ENCODE results near the gene TRA2B. TPM values are rescaled to one million over a fixed set of nuclear protein-coding genes. Genes with fewer than 3 reads are reported as not detected.

Gene TRA2B
- total RNA-seq, 4 donors from 2014 or later = 117 to 217 (median 144) TPM

DNA sequence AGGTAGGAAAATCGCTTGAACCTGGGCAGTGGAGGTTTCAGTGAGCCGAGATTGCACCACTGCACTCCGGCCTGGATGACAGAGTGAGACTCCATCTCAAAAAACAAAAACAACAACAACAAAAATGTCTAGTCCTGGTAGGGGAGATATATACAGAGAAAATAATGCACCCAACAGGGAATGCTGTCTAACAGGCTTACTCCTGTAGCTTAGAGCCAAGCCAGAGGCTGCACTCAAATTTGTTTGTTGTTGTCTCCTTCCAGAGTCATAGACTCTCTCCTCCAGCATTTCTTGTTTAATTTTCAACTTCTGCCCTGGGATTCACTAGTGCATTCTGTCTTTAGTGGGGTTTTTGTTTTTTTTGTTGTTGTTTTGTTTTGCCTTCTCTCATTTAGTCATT lies 4.6 kb upstream of the TRA2B start:
- Histone ChIP-seq H3K27me3 (no peaks in the 10 kb centered on the region), H3K27ac (no peak overlapping the region), H3K4me1 (peaks cover 0 to 4% (median 2%) of the 10 kb centered on the region in 4 donors), H3K4me3 (no peak overlapping the region), H3K36me3 (no peaks in the 10 kb centered on the region), H3K9me3 (no peaks in the 10 kb centered on the region)
- TF ChIP-seq, protein P1, sequence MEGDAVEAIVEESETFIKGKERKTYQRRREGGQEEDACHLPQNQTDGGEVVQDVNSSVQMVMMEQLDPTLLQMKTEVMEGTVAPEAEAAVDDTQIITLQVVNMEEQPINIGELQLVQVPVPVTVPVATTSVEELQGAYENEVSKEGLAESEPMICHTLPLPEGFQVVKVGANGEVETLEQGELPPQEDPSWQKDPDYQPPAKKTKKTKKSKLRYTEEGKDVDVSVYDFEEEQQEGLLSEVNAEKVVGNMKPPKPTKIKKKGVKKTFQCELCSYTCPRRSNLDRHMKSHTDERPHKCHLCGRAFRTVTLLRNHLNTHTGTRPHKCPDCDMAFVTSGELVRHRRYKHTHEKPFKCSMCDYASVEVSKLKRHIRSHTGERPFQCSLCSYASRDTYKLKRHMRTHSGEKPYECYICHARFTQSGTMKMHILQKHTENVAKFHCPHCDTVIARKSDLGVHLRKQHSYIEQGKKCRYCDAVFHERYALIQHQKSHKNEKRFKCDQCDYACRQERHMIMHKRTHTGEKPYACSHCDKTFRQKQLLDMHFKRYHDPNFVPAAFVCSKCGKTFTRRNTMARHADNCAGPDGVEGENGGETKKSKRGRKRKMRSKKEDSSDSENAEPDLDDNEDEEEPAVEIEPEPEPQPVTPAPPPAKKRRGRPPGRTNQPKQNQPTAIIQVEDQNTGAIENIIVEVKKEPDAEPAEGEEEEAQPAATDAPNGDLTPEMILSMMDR (IDR thresholded peaks at IDR 0.05) = no peak
- no peak for TF ChIP-seq POLR2A (IDR thresholded peaks at IDR 0.05)
- DNase-seq = no peak

DNA sequence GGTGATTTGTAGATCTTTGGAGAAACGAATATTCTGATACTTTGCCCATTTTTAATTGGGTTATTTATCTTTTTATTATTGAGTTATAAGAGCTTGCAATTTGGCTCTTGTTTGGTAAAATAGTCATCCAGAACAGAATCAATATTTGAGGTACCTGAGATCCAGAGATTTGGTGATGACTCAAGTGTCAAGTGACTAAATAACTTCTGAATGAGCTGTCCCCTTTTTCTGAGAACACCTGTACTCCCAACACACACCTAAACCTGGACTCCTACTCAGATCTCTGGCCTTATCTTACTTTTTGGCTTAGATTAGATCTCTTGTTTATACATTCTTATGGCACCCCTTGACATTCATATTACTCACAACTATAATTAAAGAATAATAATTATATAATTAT lies 3.1 kb upstream of the TRA2B start:
- TF ChIP-seq POLR2A (IDR thresholded peaks at IDR 0.05) = no peak
- TF ChIP-seq, protein P1 (IDR thresholded peaks at IDR 0.05) = no peak
- no peaks in the 10 kb centered on the region for H3K27me3 ChIP-seq
- H3K9me3 ChIP-seq = no peaks in the 10 kb centered on the region
- H3K4me3 ChIP-seq = no peak overlapping the region
- DNase-seq = no peak
- peaks cover 0 to 4% (median 2%) of the 10 kb centered on the region in 4 donors for H3K4me1 ChIP-seq
- H3K27ac ChIP-seq = no peak overlapping the region
- no peaks in the 10 kb centered on the region for H3K36me3 ChIP-seq

DNA sequence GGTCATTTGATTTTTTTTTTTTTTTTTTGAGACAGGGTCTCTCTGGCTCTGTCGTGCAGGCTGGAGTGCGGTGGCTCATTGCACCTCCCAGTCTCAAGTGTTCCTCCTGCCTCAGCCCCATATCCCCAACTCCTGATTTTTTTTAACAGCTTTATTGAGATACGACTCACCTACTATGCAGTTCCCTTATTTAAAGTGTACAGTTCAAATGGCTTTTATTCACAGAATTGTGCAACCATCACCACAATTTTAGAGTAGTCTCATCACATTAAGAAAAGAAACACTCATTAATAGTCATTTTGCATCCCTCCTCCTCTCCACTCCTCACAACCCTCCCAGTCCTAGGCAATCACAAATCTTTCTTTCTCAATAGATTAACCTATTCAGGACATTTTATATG lies 1.9 kb upstream of the TRA2B start:
- TF ChIP-seq, protein P1 (IDR thresholded peaks at IDR 0.05) = no peak
- TF ChIP-seq POLR2A (IDR thresholded peaks at IDR 0.05) = no peak
- DNase-seq = no peak
- H3K27ac ChIP-seq = no peak overlapping the region
- H3K27me3 ChIP-seq = no peaks in the 10 kb centered on the region
- peaks cover 0 to 12% (median 2%) of the 10 kb centered on the region in 4 donors for H3K4me1 ChIP-seq
- no peaks in the 10 kb centered on the region for H3K9me3 ChIP-seq
- no peaks in the 10 kb centered on the region for H3K36me3 ChIP-seq
- no peak overlapping the region for H3K4me3 ChIP-seq

DNA sequence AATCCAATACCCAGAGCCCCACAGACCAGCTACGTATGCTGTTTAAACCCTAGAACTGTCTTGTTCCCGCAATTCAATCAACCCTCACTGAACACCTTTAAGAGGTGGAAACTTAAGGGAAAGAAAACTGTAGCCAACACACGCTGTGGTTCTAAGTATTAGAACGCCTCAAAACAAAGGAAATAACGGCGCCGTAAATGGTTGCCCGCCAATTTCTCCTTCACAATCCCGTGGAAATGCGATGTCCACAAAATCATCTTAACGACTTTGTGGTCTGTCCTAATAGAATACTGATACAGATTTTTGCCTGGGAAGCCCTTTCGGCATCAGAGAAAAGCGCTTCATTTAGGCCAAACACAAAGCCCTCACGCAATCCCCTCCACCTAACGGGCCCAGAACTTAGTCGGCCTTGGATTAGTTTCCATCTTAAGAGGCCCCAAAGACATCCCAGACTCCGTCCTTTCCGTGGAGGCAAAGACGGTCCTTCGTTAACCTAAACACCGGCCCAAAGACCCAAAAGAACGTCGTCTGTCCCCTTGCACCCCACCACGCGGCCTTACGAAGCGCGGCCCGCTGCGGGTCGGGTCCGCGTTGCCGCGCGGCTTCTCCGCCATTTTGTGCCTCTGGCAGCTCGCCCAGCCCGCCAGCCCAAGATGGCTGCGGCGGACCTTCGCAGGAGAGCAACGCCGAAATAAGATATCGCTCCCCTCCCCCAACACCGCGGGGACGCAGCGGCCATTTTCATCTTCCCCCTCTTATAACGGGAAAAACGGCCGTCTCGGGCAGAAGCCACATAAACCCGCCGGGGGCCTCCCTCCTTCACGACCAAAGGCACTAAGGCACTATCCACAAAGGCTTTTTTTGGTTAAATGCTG lies 763 bp downstream of the TRA2B start:
- no peaks in the 10 kb centered on the region for H3K36me3 ChIP-seq
- TF ChIP-seq POLR2A (IDR thresholded peaks at IDR 0.05) = peak in 1 of 2 donors; percentile 6
- TF ChIP-seq, protein P1 (IDR thresholded peaks at IDR 0.05) = no peak
- H3K27ac ChIP-seq = peak overlapping the region; percentile 99 to 100 (median 99)
- H3K27me3 ChIP-seq = no peaks in the 10 kb centered on the region
- H3K4me1 ChIP-seq = peaks cover 0 to 33% (median 13%) of the 10 kb centered on the region in 4 donors
- peak overlapping the region; percentile 79 to 99 (median 92) for H3K4me3 ChIP-seq
- no peaks in the 10 kb centered on the region for H3K9me3 ChIP-seq
- peak; percentile 87 to 95 (median 90) for DNase-seq

DNA sequence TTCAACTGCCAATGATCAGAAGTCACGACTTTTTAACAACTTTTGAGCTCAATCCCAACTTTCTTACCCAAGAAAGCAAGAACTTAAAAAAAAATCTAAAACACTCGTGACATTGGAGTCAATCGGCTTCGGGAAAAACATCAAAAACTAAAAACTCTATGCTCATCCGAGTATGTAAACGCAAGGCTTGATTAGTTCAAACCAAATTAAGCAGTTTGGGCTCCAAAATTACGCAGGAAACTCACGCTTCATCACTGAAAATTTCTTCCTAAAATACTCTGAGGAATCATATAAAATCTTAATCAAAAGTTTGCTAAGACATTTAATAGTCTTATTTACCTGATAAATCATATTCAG lies 1.6 kb downstream of the TRA2B start:
- H3K4me1 ChIP-seq = peaks cover 0 to 38% (median 17%) of the 10 kb centered on the region in 4 donors
- no peaks in the 10 kb centered on the region for H3K9me3 ChIP-seq
- H3K27me3 ChIP-seq = no peaks in the 10 kb centered on the region
- no peak for TF ChIP-seq POLR2A (IDR thresholded peaks at IDR 0.05)
- TF ChIP-seq, protein P1 (IDR thresholded peaks at IDR 0.05) = no peak
- H3K36me3 ChIP-seq = no peaks in the 10 kb centered on the region
- DNase-seq = no peak
- peak overlapping the region; percentile 99 to 100 (median 99) for H3K27ac ChIP-seq
- peak overlapping the region; percentile 79 to 99 (median 92) for H3K4me3 ChIP-seq

Measured in Peyer's patch (tissue), 4 donors.